Stimulated activated CD8-positive, alpha-beta memory T cell treated with anti-CD3 and anti-CD28 coated beads, Interleukin-12 subunit alpha, Interleukin-12 subunit beta, amount 100 ng/mL, for 24 hours (primary cell): Measurements from ENCODE around the gene RHBDD1.

Experiments used
- DNase-seq: peaks from one replicate; pipeline ENCODE4 v3.0.0-alpha.2; 2020; ENCODE audit errors: extremely low read depth

Gene RHBDD1

GRCh38 chr2:227033471-227034148 lies 197.8 kb downstream of the RHBDD1 start:
- DNase-seq: no peak

- no peak for DNase-seq
Measured at GRCh38 chr2:227035711-227036367, 200.0 kb downstream of the RHBDD1 start.

GRCh38 chr2:227036527-227036926 lies 200.7 kb downstream of the RHBDD1 start:
- no peak for DNase-seq

- no peak for DNase-seq
Measured at GRCh38 chr2:227038550-227039189, 202.8 kb downstream of the RHBDD1 start.

- no peak for DNase-seq
Measured at GRCh38 chr2:227043981-227044380, 208.1 kb downstream of the RHBDD1 start.
